Liver (tissue), 9 donors: Measurements from ENCODE around the gene IKZF1. TPM values are rescaled to one million over a fixed set of nuclear protein-coding genes. Genes with fewer than 3 reads are reported as not detected.

ENCODE experiments used
- DNase-seq: peaks from one replicate; pipeline ENCODE4 v3.0.0-alpha.2; 2017; ENCODE audit warnings: low spot score
- H3K27ac ChIP-seq, 2 donors: one replicate each; pipeline ENCODE4 v1.7.0; 2013; ENCODE audit warnings: inconsistent platforms in 2 of 2, low read length in 2 of 2, control low read depth in 1 of 2, low read depth in 1 of 2, mild to moderate bottlenecking in 1 of 2
- H3K27me3 ChIP-seq, 4 donors: one replicate each; pipeline versions ENCODE4 v1.6.1 to v1.7.0; 2013; ENCODE audit warnings: low read length in 3 of 4, inconsistent platforms in 1 of 4, mild to moderate bottlenecking in 1 of 4, moderate library complexity in 1 of 4; ENCODE audit not compliant: control insufficient read depth in 4 of 4, insufficient read depth in 4 of 4
- H3K36me3 ChIP-seq, 4 donors: one replicate each; pipeline versions ENCODE4 v1.6.1 to v1.7.0; 2013; ENCODE audit warnings: low read length in 3 of 4, mild to moderate bottlenecking in 3 of 4, low read depth in 1 of 4, moderate library complexity in 1 of 4; ENCODE audit not compliant: control insufficient read depth in 4 of 4, insufficient read depth in 3 of 4
- H3K4me1 ChIP-seq, 4 donors: one replicate each; pipeline versions ENCODE4 v1.6.1 to v1.7.0; 2013; ENCODE audit warnings: low read length in 3 of 4, mild to moderate bottlenecking in 3 of 4, moderate library complexity in 1 of 4; ENCODE audit not compliant: control insufficient read depth in 4 of 4, insufficient read depth in 4 of 4
- H3K4me3 ChIP-seq, 3 donors: one replicate each; pipeline versions ENCODE4 v1.6.1 to v1.7.0; 2013; ENCODE audit warnings: low read length in 3 of 3, control low read depth in 1 of 3, low read depth in 1 of 3, mild to moderate bottlenecking in 1 of 3
- H3K9ac ChIP-seq, 2 donors: one replicate each; pipeline ENCODE4 v1.7.0; 2013; ENCODE audit warnings: low read length in 2 of 2, mild to moderate bottlenecking in 2 of 2, moderate library complexity in 2 of 2, control low read depth in 1 of 2, low read depth in 1 of 2
- H3K9me3 ChIP-seq, 4 donors: one replicate each; pipeline versions ENCODE4 v1.6.1 to v1.7.0; 2013; ENCODE audit warnings: low read length in 3 of 4; ENCODE audit not compliant: control insufficient read depth in 4 of 4
- CTCF ChIP-seq: fragments of 150-350 bp; IDR thresholded peaks from 2 replicates; pipeline ENCODE4 v1.5.1; 2017; ENCODE audit warnings: improper control_type of control experiment, low read depth, low read length; ENCODE audit not compliant: missing input control
- FOXA1 ChIP-seq: IDR thresholded peaks from 2 replicates; pipeline ENCODE4 v1.6.1; 2016; ENCODE audit warnings: antibody characterized with exemption
- FOXA2 ChIP-seq: IDR thresholded peaks from 2 replicates; pipeline ENCODE4 v1.6.1; 2016; ENCODE audit warnings: antibody characterized with exemption
- SP1 ChIP-seq: IDR thresholded peaks from 2 replicates; pipeline ENCODE4 v1.6.1; 2018; ENCODE audit warnings: antibody characterized with exemption, mild to moderate bottlenecking
- YY1 ChIP-seq: IDR thresholded peaks from 2 replicates; pipeline ENCODE4 v1.6.1; 2016; ENCODE audit warnings: antibody characterized with exemption, mild to moderate bottlenecking
- ZBTB33 ChIP-seq: IDR thresholded peaks from 2 replicates; pipeline ENCODE4 v1.6.1; 2016; ENCODE audit warnings: antibody characterized with exemption
- WGBS: extraction: QIAGEN DNeasy Blood & Tissue Kit; methylation state at CpG from one replicate; pipeline ENCODE4 v1.1.7; 2013; 5-methylcytosine and 5-hydroxymethylcytosine counted together
- polyA plus RNA-seq, 2 donors: library from polyadenylated mRNA; stranded (reverse) in 1 of 2; unstranded in 1 of 2; fragments of 200-250 nt in 1 of 2; fragments of >200 nt in 1 of 2; fragmentation: Nextera tagmentation in 1 of 2; extraction: Ambion mirVana in 1 of 2; gene quantifications; one replicate each; pipeline versions ENCODE4 v1.2.1 to v1.2.3, GENCODE V29; 2013 to 2015
- total RNA-seq, 2 donors: library from RNA; depleted of rRNA; stranded (reverse); fragments of >200 nt; gene quantifications; one replicate each; pipeline ENCODE4 v1.2.3, GENCODE V29; 2014
- donor health status: healthy.
- donor health status: healthy.
- donor health status: healthy.
- donor health status: healthy.
- donor health status: healthy.

IKZF1 gene
- total and polyA plus RNA-seq, 4 donors = 1.6 to 43.5 (median 6.2) TPM

GRCh38 chr7:50266635-50267386, 37.7 kb upstream of the IKZF1 start:
- DNase-seq = no peak
- H3K27ac ChIP-seq = no peak overlapping the region

GRCh38 chr7:50267525-50268041, 36.9 kb upstream of the IKZF1 start:
- no peak overlapping the region for H3K27ac ChIP-seq

More at GRCh38 chr7:50266635-50267386, 37.7 kb upstream of the IKZF1 start:
- H3K27me3 ChIP-seq = no peaks in the 10 kb centered on the region
- WGBS = 46% methylated on average over 11 of the region's 11 CpGs
- no peaks in the 10 kb centered on the region for H3K4me1 ChIP-seq
- no peak overlapping the region for H3K9ac ChIP-seq
- TF ChIP-seq YY1 = no peak
- no peak for TF ChIP-seq CTCF
- no peak for TF ChIP-seq FOXA2
- TF ChIP-seq FOXA1 = no peak
- no peak overlapping the region for H3K4me3 ChIP-seq
- H3K36me3 ChIP-seq = no peaks in the 10 kb centered on the region
- no peaks in the 10 kb centered on the region for H3K9me3 ChIP-seq

More at GRCh38 chr7:50267525-50268041, 36.9 kb upstream of the IKZF1 start:
- H3K9me3 ChIP-seq = no peaks in the 10 kb centered on the region
- H3K36me3 ChIP-seq = no peaks in the 10 kb centered on the region
- DNase-seq = no peak
- no peak overlapping the region for H3K4me3 ChIP-seq
- no peaks in the 10 kb centered on the region for H3K27me3 ChIP-seq
- 57% methylated on average over 2 of the region's 2 CpGs for WGBS
- TF ChIP-seq ZBTB33 (no peak), SP1 (no peak), CTCF (no peak), YY1 (no peak)
- H3K9ac ChIP-seq = no peak overlapping the region
- H3K4me1 ChIP-seq = no peaks in the 10 kb centered on the region
